Middle frontal gyrus (tissue), 1 donor: ENCODE results near the gene SREK1IP1.
A peak's percentile ranks its signal among the peaks of the same experiment; 100 is the strongest.

Experiments
- DNase-seq: peaks from one replicate; pipeline ENCODE4 v3.0.0-alpha.2; 2015; ENCODE audit warnings: low spot score; ENCODE audit errors: extremely low spot score

SREK1IP1 gene

GRCh38 chr5:64768358-64769312, at the start of gene SREK1IP1, which contains the start of gene CWC27:
SREK1IP1 (minus strand) TSS chr5:64768691; CDS start chr5:64768517, 174 bp downstream.
CWC27 (plus strand) TSS chr5:64768930; CDS start chr5:64769147, 217 bp downstream.
- peak; percentile 86 for DNase-seq

GRCh38 chr5:64818245-64818644, 49.8 kb upstream of the SREK1IP1 start:
- DNase-seq: no peak

- DNase-seq: no peak
Measured at GRCh38 chr5:64814073-64814472, 45.6 kb upstream of the SREK1IP1 start.

- peak; percentile 12 for DNase-seq
Measured at GRCh38 chr5:64811050-64811640, 42.7 kb upstream of the SREK1IP1 start.

- no peak for DNase-seq
Measured at GRCh38 chr5:64807520-64807919, 39.0 kb upstream of the SREK1IP1 start.

GRCh38 chr5:64806537-64806936, 38.0 kb upstream of the SREK1IP1 start:
- no peak for DNase-seq

- no peak for DNase-seq
Measured at GRCh38 chr5:64800926-64801325, 32.4 kb upstream of the SREK1IP1 start.

- DNase-seq: no peak
Measured at GRCh38 chr5:64796301-64796700, 27.8 kb upstream of the SREK1IP1 start.

GRCh38 chr5:64794053-64794770, 25.7 kb upstream of the SREK1IP1 start:
- no peak for DNase-seq

GRCh38 chr5:64792469-64792868, 24.0 kb upstream of the SREK1IP1 start:
- no peak for DNase-seq

- no peak for DNase-seq
Measured at GRCh38 chr5:64790210-64790609, 21.7 kb upstream of the SREK1IP1 start.

GRCh38 chr5:64789457-64789856, 21.0 kb upstream of the SREK1IP1 start:
- no peak for DNase-seq

GRCh38 chr5:64788156-64788555, 19.7 kb upstream of the SREK1IP1 start:
- DNase-seq: no peak

- DNase-seq: no peak
Measured at GRCh38 chr5:64786372-64786771, 17.9 kb upstream of the SREK1IP1 start.

GRCh38 chr5:64784451-64785025, 16.0 kb upstream of the SREK1IP1 start:
- DNase-seq: peak; percentile 68

GRCh38 chr5:64775291-64775690, 6.8 kb upstream of the SREK1IP1 start:
- DNase-seq: no peak

- DNase-seq: no peak
Measured at GRCh38 chr5:64773533-64773932, 5.0 kb upstream of the SREK1IP1 start.

GRCh38 chr5:64771736-64772135, 3.2 kb upstream of the SREK1IP1 start:
- DNase-seq: no peak

- no peak for DNase-seq
Measured at GRCh38 chr5:64769855-64770254, 1.4 kb upstream of the SREK1IP1 start.

GRCh38 chr5:64767959-64768357, 533 bp downstream of the SREK1IP1 start:
- no peak for DNase-seq

- DNase-seq: no peak
Measured at GRCh38 chr5:64766941-64767340, 1.6 kb downstream of the SREK1IP1 start.
